CD4-positive, alpha-beta memory T cell (primary cell): ENCODE data around the gene WDR5B. TPM values are rescaled to one million over a fixed set of nuclear protein-coding genes. Genes with fewer than 3 reads are reported as not detected.

Source experiments
- CTCF ChIA-PET: fragments of 350-600 bp; sonication (Branson Sonifier 250); formaldehyde crosslinking; loops from one replicate; lab custom pipeline; 2021; ENCODE audit warnings: inconsistent platforms; ENCODE audit not compliant: partially characterized antibody; lab: Charles Lee
- POLR2A ChIA-PET: fragments of 350-600 bp; sonication (Branson Sonifier 250); formaldehyde crosslinking; loops from one replicate; lab custom pipeline; 2021; ENCODE audit not compliant: partially characterized antibody; lab: Charles Lee
- DNase-seq, 5 donors: peaks; one replicate each; pipeline versions ENCODE4 v3.0.0 to v3.0.0-alpha.2; 2020 to 2022; ENCODE audit warnings: mixed read lengths in 1 of 5
- H3K27ac ChIP-seq: one replicate; pipeline ENCODE4 v1.7.0; 2013; ENCODE audit warnings: low read depth, low read length
- H3K27me3 ChIP-seq: 2 replicates; pipeline ENCODE4 v1.7.0; 2013; ENCODE audit warnings: mild to moderate bottlenecking, low read length, moderate library complexity; ENCODE audit not compliant: insufficient read depth
- H3K36me3 ChIP-seq: 2 replicates; pipeline ENCODE4 v1.7.0; 2013; ENCODE audit warnings: mild to moderate bottlenecking, low read length, moderate library complexity; ENCODE audit not compliant: insufficient read depth
- H3K4me1 ChIP-seq: 2 replicates; pipeline ENCODE4 v1.7.0; 2013; ENCODE audit warnings: mild to moderate bottlenecking, low read length, moderate library complexity; ENCODE audit not compliant: insufficient read depth
- H3K4me3 ChIP-seq, 2 donors: one replicate each; pipeline ENCODE4 v1.7.0; 2013; ENCODE audit warnings: low read length in 2 of 2, mild to moderate bottlenecking in 1 of 2
- H3K9me3 ChIP-seq, 2 donors: one replicate each; pipeline ENCODE4 v1.7.0; 2013; ENCODE audit warnings: low read length in 2 of 2, control low read depth in 1 of 2; ENCODE audit not compliant: control insufficient read depth in 1 of 2
- H3K27ac Mint-ChIP-seq, 7 donors: one replicate each; pipeline ENCODE4 v1.8.0; 2020 to 2021; ENCODE audit warnings: mixed read lengths in 7 of 7, mild to moderate bottlenecking in 6 of 7, inconsistent platforms in 3 of 7, moderate library complexity in 3 of 7
- H3K27me3 Mint-ChIP-seq, 2 donors: one replicate each; pipeline ENCODE4 v1.8.0; 2020 to 2021; ENCODE audit warnings: mixed read lengths in 2 of 2
- H3K36me3 Mint-ChIP-seq, 2 donors: one replicate each; pipeline ENCODE4 v1.8.0; 2020 to 2021; ENCODE audit warnings: mixed read lengths in 2 of 2, inconsistent platforms in 1 of 2, mild to moderate bottlenecking in 1 of 2
- H3K4me1 Mint-ChIP-seq, 4 donors: one replicate each; pipeline ENCODE4 v1.8.0; 2020 to 2021; ENCODE audit warnings: mixed read lengths in 4 of 4, mild to moderate bottlenecking in 1 of 4
- H3K4me3 Mint-ChIP-seq, 8 donors: one replicate each; pipeline ENCODE4 v1.8.0; 2020 to 2021; ENCODE audit warnings: mixed read lengths in 8 of 8, mild to moderate bottlenecking in 7 of 8, moderate library complexity in 6 of 8, inconsistent platforms in 3 of 8
- H3K9me3 Mint-ChIP-seq, 8 donors: one replicate each; pipeline ENCODE4 v1.8.0; 2020 to 2021; ENCODE audit warnings: mixed read lengths in 8 of 8, mild to moderate bottlenecking in 5 of 8, inconsistent platforms in 3 of 8, moderate library complexity in 1 of 8
- intact Hi-C: fragments of 100-400 bp; cut with micrococcal nuclease; formaldehyde crosslinking; loops from one replicate; pipeline ENCODE4 v1.15.1; 2023
- polyA plus RNA-seq, 2 donors: library from polyadenylated mRNA; unstranded; fragments of 300-500 nt; fragmentation: Illumina TruSeq; gene quantifications; one replicate each; pipeline ENCODE4 v1.2.3, GENCODE V29; 2021
- total RNA-seq, 2 experiments: library from RNA; stranded (reverse); gene quantifications; one replicate each; pipeline ENCODE4 v1.2.3, GENCODE V29; 2021

WDR5B gene
- total and polyA plus RNA-seq, 4 experiments from 2014 or later = 1.0 to 19.4 (median 10.7) TPM

DNA sequence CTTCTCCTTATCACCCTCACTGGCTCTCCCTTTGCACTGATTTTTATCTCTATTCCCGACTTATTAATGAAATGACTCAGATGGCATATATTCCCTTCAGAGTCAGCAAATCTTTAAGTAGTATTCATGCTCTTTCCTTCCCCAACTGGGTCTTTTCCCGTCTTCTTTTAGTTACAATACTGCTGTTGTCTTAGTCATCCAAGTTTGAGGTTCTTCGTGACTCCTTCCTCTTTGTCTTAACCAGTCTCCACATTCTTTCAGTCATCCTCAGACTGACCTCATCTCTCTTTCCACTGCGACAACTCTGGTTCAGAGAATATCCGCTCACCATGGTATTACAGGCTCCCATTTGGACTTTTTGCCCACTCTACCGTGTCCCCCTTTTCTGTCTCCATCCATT is 12.4 kb downstream of the WDR5B start:
- H3K27ac Mint-ChIP-seq = peak overlapping the region in 2 of 7 donors; percentile 38 to 76
- CTCF ChIA-PET = no interaction called here

DNA sequence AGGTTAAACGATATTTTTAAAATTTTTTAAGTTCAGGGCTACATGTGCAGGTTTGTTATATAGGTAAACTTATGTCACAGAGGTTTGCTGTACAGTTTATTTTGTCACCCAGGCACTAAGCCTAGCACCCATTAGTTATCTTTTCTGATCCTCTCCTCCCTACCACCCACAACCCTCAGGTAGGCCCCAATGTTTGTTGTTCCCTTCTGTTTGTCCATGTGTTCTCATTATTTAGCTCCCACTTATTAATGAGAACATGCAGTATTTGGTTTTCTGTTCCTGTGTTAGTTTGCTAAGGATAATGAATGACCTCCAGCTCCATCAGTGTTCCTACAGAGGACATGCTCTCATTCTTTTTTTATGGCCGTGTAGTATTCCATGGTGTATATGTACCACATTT is 16.9 kb downstream of the WDR5B start:
- H3K4me3 ChIP-seq = no peak overlapping the region
- H3K9me3 ChIP-seq = no peaks in the 10 kb centered on the region
- Mint-ChIP-seq H3K4me1 (peaks cover 0 to 3% (median under 1%) of the 10 kb centered on the region in 4 donors), H3K9me3 (no peaks in the 10 kb centered on the region), H3K27me3 (no peaks in the 10 kb centered on the region), H3K4me3 (no peak overlapping the region), H3K27ac (no peak overlapping the region), H3K36me3 (peaks cover 18% of the 10 kb centered on the region in 2 donors)
- no peak for DNase-seq
- H3K36me3 ChIP-seq = peaks cover 11% of the 10 kb centered on the region
- H3K4me1 ChIP-seq = no peaks in the 10 kb centered on the region
- no peaks in the 10 kb centered on the region for H3K27me3 ChIP-seq
- no peak overlapping the region for H3K27ac ChIP-seq
- intact Hi-C loops = no loop called here
- CTCF ChIA-PET = interaction anchor here (1.0 kb wide), 1 partner anchor 15 kb away, joined by 4 read pairs; the partner anchor contains the start of gene FAM162A
- POLR2A ChIA-PET = no interaction called here

More for the DNA sequence above, 12.4 kb downstream of the WDR5B start:
- no peaks in the 10 kb centered on the region for H3K27me3 Mint-ChIP-seq
- Histone ChIP-seq H3K36me3 (peaks cover 53% of the 10 kb centered on the region), H3K9me3 (no peaks in the 10 kb centered on the region), H3K27me3 (no peaks in the 10 kb centered on the region), H3K4me3 (no peak overlapping the region), H3K4me1 (no peaks in the 10 kb centered on the region), H3K27ac (no peak overlapping the region)
- peaks cover 0 to 3% (median under 1%) of the 10 kb centered on the region in 4 donors for H3K4me1 Mint-ChIP-seq
- H3K4me3 Mint-ChIP-seq = peak overlapping the region in 1 of 8 donors; percentile 23
- no peak for DNase-seq
- peaks cover 45 to 51% of the 10 kb centered on the region in 2 donors for H3K36me3 Mint-ChIP-seq
- intact Hi-C loops = no loop called here
- POLR2A ChIA-PET = no interaction called here
- H3K9me3 Mint-ChIP-seq = no peaks in the 10 kb centered on the region

DNA sequence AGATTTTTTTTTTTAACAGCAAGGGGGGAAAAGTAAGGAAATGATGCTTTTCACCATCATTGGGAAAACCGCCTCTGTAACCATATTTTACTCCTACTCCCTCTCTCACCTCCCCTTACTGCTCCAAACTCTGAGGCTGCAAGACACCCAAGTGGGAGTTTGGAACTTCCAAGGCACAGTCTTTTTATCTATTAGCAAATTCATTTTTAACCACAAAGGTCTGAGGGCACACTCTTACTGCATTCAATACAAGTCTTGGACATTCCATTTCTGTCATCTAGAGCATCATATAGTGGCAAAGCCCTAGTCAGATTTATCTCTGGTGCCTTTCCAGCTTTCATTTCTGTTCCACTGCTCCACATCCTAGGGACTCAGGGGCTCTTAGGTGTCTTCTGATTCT is 18.7 kb downstream of the WDR5B start:
- Histone ChIP-seq H3K36me3 (no peaks in the 10 kb centered on the region), H3K4me3 (no peak overlapping the region), H3K9me3 (no peaks in the 10 kb centered on the region), H3K4me1 (no peaks in the 10 kb centered on the region), H3K27ac (no peak overlapping the region), H3K27me3 (no peaks in the 10 kb centered on the region)
- ChIA-PET POLR2A (no interaction called here), CTCF (interaction anchor here (0.8 to 1.2 kb wide), 2 partner anchors 19 to 282 kb away, joined by 3 read pairs; partner anchors contain the start of gene WDR5B)
- Mint-ChIP-seq H3K36me3 (peaks cover 7 to 8% of the 10 kb centered on the region in 2 donors), H3K4me1 (peaks cover 0 to 6% (median 5%) of the 10 kb centered on the region in 4 donors), H3K9me3 (no peaks in the 10 kb centered on the region), H3K27ac (no peak overlapping the region), H3K4me3 (no peak overlapping the region), H3K27me3 (no peaks in the 10 kb centered on the region)
- intact Hi-C loops = no loop called here
- no peak for DNase-seq

DNA sequence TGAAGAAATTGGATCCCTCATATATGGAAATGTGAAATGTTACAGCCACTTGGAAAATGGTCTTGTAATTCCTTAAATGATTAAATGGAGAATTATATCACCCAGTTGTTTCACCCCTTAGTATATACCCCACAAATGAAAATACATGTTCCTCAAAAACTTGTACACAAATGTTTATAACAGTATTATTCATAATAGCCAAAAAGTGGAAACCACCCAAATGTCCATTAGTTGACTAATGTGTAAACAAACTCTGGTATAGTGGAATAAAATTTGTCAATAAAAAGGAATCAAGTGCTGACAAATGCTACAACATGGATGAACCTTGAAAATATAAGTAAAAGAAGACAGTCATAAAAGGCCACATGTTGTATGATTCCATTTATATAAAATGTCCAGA is 19.4 kb downstream of the WDR5B start:
- intact Hi-C loops = no loop called here
- Histone ChIP-seq H3K27me3 (no peaks in the 10 kb centered on the region), H3K36me3 (no peaks in the 10 kb centered on the region), H3K27ac (no peak overlapping the region), H3K4me1 (no peaks in the 10 kb centered on the region), H3K4me3 (no peak overlapping the region), H3K9me3 (no peaks in the 10 kb centered on the region)
- Mint-ChIP-seq H3K9me3 (no peaks in the 10 kb centered on the region), H3K27me3 (no peaks in the 10 kb centered on the region), H3K4me1 (peaks cover 0 to 6% (median 5%) of the 10 kb centered on the region in 4 donors), H3K36me3 (peaks cover 6 to 8% of the 10 kb centered on the region in 2 donors), H3K27ac (no peak overlapping the region), H3K4me3 (no peak overlapping the region)
- ChIA-PET CTCF (no interaction called here), POLR2A (no interaction called here)
- no peak for DNase-seq

DNA sequence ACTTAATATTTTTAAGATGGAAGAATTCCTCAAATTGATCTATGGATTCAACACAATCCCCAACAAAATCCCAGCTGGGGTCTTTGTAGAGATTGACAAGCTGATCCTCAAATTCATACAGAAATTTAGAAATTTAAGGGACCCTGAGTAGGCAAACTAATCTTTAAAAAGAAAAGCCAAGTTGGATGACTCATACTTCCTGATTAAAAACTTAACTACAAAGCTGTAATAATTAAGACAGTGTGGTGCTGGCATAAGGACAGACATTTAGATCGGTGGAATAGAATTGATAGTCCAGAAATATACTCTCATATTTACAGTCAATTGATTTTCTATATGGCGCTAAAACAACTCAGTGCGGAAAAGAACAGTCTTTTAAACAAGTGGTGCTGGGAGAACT is 20.3 kb downstream of the WDR5B start:
- Mint-ChIP-seq H3K4me1 (peaks cover 0 to 4% (median 4%) of the 10 kb centered on the region in 4 donors), H3K9me3 (no peaks in the 10 kb centered on the region), H3K4me3 (no peak overlapping the region), H3K27ac (no peak overlapping the region), H3K27me3 (no peaks in the 10 kb centered on the region), H3K36me3 (peaks cover 4 to 8% of the 10 kb centered on the region in 2 donors)
- Histone ChIP-seq H3K4me3 (no peak overlapping the region), H3K27me3 (no peaks in the 10 kb centered on the region), H3K27ac (no peak overlapping the region), H3K9me3 (no peaks in the 10 kb centered on the region), H3K4me1 (no peaks in the 10 kb centered on the region), H3K36me3 (no peaks in the 10 kb centered on the region)
- no peak for DNase-seq
- ChIA-PET POLR2A (interaction anchor here (0.9 kb wide), 1 partner anchor 11 kb away, joined by 3 read pairs; no protein-coding TSS in a partner anchor), CTCF (no interaction called here)
- intact Hi-C loops = no loop called here

DNA sequence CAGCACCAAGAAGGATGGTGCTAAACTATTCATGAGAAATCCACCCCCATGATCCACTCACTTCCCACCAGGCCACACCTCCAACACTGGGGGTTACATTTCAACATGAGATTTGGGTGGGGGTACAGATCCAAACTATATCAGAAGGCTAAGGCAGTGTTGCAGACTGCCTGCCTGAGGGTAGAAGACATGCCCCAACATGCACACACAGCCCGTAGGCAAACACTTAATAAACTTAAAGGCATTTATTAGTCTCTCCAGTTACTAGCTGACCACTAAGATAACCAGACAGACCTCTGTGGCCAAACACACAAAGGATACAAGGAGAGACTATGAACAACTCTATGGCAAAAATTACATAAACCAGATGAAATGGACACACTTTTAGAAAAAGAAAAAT is 21.7 kb downstream of the WDR5B start:
- Histone ChIP-seq H3K4me1 (no peaks in the 10 kb centered on the region), H3K27me3 (no peaks in the 10 kb centered on the region), H3K27ac (no peak overlapping the region), H3K36me3 (no peaks in the 10 kb centered on the region), H3K4me3 (no peak overlapping the region), H3K9me3 (no peaks in the 10 kb centered on the region)
- no peaks in the 10 kb centered on the region for H3K27me3 Mint-ChIP-seq
- DNase-seq = no peak
- no peak overlapping the region for H3K4me3 Mint-ChIP-seq
- H3K9me3 Mint-ChIP-seq = no peaks in the 10 kb centered on the region
- H3K36me3 Mint-ChIP-seq = peaks cover 0 to 4% of the 10 kb centered on the region in 2 donors
- ChIA-PET POLR2A (interaction anchor here (1.8 kb wide), 1 partner anchor 11 kb away, joined by 32 read pairs; the partner anchor contains the start of genes FAM162A and MIX23), CTCF (interaction anchor here (1.3 to 3.3 kb wide), 4 partner anchors 10 to 285 kb away, joined by 3 to 47 read pairs (median 24); partner anchors contain the start of genes FAM162A, MIX23 and PARP14)
- peaks cover 0 to 4% (median 3%) of the 10 kb centered on the region in 4 donors for H3K4me1 Mint-ChIP-seq
- intact Hi-C loops = no loop called here
- no peak overlapping the region for H3K27ac Mint-ChIP-seq

DNA sequence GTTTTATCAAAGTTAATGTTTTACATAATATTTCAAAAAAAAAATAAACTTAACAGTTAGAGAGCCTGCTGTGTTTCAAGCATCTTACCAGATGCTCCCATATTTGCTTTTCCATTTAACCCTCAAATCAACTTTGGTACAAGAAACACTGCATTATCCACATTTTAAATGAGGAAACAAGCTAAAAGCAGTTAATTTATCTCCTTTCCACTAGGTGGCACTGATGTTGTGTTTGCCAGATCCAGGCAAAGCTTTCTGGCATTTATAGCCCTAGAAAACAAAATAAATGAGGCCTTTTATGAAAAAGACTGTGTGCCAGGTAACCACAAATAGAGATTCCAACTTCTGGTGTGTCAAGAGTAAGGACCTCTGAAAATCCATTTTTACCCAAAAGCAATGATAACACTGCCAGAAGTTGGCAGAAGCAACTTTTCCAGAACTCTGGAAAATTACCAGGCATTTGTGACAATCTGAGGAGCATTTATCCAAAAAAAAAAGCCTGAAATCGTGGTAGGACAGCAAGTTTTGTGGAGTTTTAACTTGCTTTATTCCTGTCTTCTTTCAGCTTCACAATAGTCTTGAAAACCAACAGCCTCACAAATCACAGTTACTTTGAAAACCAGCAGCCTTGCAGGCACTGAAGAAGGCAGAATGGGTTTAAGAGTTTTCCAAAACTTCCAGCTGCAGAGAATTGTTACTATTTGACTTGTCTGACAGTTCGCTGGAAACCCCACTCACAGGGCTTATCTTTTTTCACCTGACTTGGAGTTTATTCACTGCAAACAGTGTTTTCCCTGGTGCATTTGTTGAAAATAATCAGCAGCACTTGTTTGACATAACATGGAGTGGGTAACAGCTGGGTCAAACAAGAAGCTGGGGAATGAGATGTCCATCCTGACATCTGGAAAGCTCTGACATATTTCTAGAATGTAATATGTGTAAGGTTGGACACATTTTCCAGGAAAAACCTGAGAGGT is 22.7 kb downstream of the WDR5B start:
- H3K36me3 Mint-ChIP-seq = peaks cover 0 to 6% of the 10 kb centered on the region in 2 donors

More for the DNA sequence above, 22.7 kb downstream of the WDR5B start:
- no peaks in the 10 kb centered on the region for H3K27me3 Mint-ChIP-seq
- POLR2A ChIA-PET = interaction anchor here (0.6 to 1.9 kb wide), 7 partner anchors 10 to 847 kb away, joined by 3 to 32 read pairs (median 4); partner anchors contain the start of genes DTX3L, FAM162A, MIX23 and PARP9
- Histone ChIP-seq H3K4me3 (no peak overlapping the region), H3K36me3 (no peaks in the 10 kb centered on the region), H3K27ac (no peak overlapping the region), H3K27me3 (no peaks in the 10 kb centered on the region), H3K9me3 (no peaks in the 10 kb centered on the region), H3K4me1 (no peaks in the 10 kb centered on the region)
- no peak overlapping the region for H3K4me3 Mint-ChIP-seq
- H3K4me1 Mint-ChIP-seq = peaks cover 4 to 7% (median 5%) of the 10 kb centered on the region in 4 donors
- CTCF ChIA-PET = interaction anchor here (0.5 to 3.3 kb wide), 26 partner anchors 8 to 847 kb away, joined by 3 to 47 read pairs (median 4); partner anchors contain the start of genes FAM162A, MIX23, PARP14 and POLQ
- DNase-seq = peak; percentile 40 to 55 (median 47)
- H3K27ac Mint-ChIP-seq = peak overlapping the region in 1 of 7 donors; percentile 48
- no peaks in the 10 kb centered on the region for H3K9me3 Mint-ChIP-seq
- intact Hi-C loops = loop anchor here (1.0 to 2.0 kb wide), 4 partner anchors 9 to 286 kb away; partner anchors contain the start of genes FAM162A and WDR5B
